ENCODE data around the gene U2AF1L4.
A peak's percentile ranks its signal among the peaks of the same experiment; 100 is the strongest.

The U2AF1L4 gene

DNA sequence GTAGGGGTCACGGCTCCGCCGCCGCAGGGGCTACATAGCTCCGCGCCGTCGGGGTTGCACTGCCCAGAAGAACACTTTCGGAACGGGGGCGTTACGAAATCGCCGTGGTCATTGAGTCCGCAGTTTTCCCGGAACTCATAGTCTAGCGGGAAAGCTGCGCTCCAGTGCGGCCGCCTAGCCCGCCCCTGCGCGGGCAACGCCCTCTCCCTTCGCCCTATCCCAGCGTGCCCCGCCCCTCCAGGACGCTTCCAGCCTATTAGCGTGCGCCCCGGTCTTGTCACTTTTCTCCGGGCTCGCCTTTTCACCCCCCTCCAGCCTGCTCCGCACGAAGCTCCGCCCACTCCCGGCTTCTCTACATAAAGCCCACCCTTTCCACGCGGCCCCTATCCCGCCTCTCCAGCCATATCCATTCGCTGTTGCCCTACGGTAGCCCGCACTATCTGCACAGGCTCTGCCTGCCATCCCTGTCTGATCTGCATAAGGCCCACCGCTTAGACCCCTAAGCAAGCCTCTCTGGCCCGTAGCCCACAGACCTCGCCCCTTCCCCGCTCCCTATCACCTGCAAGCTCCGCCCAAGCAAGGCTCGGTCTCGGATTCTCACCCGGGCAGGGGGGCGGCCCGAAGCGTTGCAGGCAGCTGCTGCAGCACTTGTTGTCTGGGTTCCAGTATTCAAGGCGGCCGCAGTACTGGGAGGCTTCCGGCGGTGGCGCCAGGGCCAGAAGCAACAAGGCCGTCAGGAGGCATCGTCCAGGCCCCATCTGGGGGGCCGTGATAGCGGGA, 4.6 kb downstream of the U2AF1L4 start:
- peak; percentile 91 for DNase-seq (ENCODE audit: low read depth)

DNA sequence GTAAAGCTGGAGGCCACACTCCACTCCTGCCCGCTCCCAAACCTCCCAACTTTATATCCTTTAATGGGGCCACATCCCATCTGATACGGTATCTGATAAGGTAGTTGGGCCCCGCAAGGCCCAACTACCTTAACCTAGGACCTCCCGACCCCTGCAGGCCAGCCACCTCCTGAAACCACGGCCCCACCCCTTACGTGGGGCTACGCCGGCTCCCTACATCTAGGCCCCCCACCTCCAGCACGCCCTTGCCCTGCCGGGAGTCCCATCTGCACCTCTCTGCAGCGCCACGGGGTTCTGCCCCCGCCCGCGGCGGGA, 5.2 kb downstream of the U2AF1L4 start:
- no peak for DNase-seq (ENCODE audit: low read depth)

DNA sequence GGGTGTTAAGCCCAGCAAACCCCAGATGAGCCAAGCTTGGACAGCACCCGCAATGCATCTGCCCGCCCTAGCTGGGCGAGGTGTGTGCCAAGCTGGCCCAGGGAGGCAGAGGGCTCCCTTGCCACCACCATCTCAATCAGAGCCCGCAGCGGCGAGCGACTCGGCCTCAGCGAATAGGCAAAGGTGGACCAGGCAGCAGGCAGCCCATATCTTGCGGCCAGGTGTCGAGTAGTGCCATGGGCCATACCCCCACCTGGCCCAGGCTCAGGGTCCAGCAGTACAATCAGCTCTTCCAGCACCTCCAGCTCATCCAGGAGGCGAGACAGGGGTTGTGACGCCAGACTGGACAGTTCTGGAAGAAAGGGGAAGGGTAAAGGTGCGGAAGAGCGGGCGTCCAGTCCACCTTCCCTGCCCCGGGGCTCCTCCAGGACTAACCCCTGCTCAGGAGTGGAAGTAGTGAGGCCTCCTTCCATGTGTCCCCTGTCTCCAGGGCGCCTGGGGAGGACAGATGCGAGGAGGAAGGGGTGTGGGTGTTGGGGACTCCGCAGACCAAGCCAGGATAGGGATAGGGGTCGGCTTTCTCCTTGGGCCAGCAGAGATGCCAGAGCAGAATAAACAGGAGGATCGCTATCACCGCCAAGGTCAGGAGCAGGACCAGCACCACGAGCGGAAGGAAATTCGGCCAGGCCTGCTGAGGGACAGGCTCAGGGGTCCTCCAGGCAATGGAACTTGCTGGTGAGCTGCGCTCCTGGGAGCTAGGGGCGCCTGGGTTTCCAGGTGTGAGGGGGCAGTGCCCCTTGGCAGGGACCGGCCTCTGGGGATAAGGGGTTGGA, 5.7 kb downstream of the U2AF1L4 start:
- DNase-seq (ENCODE audit: low read depth) = no peak

DNA sequence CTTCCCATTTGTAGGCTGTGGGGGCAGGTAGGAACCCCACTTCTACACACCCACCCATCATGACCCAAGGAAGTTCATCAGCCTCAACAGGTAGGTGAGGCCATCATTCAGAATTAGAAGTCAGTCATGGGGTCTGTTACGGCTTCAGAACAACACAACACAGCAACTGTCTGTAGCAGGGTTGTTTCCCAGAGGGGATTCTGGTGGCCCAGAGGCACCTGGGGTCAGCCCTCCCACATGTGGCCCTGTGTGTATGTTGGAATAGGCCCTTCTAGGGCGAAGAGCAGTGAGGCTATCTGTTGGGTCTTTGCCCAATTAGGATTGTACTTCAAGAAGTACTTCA, 6.4 kb downstream of the U2AF1L4 start:
- DNase-seq (ENCODE audit: low read depth) = no peak

DNA sequence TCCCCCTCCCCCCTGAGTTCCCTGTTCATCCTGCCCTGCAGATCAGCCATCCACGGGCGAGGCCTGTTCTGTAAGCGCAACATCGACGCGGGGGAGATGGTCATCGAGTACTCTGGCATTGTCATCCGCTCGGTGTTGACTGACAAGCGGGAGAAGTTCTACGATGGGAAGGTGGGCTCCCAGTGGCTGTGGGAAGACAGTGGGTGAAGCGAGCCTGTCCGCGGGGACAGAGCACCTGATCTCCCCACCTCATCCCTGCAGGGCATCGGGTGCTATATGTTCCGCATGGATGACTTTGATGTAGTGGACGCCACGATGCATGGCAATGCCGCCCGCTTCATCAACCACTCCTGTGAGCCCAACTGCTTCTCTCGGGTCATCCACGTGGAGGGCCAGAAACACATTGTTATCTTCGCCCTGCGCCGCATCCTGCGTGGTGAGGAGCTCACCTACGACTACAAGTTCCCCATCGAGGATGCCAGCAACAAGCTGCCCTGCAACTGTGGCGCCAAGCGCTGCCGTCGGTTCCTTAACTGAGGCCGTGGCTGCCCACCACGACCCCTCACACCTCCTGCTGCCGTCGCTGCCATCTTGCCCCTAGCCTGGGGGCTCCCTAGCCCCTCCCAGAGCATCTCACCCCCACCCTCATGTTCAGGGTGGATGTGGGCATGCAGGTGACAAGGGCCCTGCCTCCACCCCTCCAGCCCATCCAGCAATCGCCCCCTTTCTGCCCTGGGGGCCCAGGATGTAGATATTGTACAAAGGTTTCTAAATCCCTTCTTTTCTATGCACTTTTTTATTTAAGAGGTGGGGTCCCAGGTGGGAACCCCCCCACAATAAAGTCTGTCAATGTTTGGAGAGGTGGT, 7.0 kb downstream of the U2AF1L4 start:
- DNase-seq (ENCODE audit: low read depth) = no peak

DNA sequence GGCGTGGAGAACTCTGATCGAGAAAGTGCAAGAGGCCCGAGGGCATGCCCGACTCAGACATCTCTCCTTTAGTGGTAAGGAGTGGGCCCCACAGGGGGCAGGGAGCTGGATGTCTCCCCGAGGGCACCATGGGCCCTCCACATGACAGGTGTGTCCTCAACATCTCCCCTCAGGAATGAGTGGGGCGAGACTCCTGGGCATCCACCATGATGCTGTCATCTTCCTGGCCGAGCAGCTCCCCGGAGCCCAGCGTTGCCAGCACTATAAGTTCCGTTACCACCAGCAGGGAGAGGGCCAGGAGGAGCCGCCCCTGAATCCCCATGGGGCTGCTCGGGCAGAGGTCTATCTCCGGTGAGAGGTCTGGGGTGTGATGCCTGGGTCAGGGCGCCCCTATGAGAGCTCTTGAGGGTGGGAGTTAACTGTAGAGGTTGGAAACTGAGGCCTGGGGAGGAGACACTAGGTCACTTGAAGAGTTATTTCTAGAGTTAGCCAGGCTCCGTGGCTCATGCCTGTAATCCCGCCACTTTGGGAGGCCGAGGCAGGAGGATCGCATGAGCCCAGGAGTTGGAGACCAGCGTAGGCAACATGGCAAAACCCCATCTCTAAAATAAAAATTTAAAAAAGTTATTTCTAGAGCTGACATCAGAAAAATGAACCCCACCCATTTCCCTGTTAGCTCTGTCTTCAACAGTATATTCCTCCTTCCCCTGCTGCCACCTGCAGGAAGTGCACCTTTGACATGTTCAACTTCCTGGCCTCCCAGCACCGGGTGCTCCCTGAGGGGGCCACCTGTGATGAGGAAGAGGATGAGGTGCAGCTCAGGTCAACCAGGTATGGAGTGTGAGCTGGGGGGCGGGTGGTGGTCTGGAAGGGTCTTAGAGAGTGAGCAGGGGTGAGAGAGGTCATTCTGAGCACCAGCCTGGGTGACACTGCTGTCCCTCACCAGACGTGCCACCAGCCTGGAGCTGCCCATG, 8.0 kb downstream of the U2AF1L4 start:
- DNase-seq (ENCODE audit: low read depth) = no peak

DNA sequence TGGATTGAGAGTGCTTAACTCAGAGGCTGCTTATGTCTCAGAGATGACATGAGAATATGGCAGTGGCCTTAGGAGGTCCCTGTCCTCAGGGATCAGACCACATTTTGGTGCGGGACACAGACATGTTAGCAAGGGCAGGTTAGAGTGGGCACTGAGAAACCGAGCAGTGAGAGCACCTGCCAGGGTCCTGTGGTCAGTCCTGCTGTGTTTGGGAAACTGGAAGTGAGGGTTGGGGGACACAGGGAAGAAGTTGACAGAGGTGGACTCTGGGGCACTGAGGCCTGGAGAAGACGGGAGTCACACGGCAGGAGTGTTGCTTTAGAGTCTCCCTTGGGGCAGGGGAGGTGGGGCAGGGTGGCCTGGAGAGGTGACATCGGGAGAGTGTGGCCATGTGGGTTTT, 10.3 kb downstream of the U2AF1L4 start:
- no peak for DNase-seq (ENCODE audit: low read depth)

DNA sequence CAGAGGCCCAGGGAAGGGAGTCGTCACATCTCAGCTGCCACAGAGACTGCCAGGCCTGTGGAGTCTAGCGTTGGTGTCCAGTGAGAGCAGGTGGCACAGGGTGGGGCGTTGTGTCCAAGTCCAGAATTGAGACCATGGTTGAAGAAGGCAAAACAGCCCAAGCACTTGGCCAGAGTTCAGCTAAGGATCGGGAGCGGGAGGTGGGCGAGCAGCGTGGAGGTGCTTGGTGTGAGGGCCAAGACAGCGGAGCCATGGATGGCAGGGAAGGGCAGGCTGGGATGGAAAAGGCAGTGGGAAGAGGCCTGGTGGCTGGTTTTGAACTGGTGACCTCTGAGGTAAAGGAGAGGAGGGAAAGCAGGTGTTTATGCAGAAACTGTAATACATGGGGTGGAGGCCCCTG, 10.9 kb downstream of the U2AF1L4 start:
- DNase-seq (ENCODE audit: low read depth) = no peak

DNA sequence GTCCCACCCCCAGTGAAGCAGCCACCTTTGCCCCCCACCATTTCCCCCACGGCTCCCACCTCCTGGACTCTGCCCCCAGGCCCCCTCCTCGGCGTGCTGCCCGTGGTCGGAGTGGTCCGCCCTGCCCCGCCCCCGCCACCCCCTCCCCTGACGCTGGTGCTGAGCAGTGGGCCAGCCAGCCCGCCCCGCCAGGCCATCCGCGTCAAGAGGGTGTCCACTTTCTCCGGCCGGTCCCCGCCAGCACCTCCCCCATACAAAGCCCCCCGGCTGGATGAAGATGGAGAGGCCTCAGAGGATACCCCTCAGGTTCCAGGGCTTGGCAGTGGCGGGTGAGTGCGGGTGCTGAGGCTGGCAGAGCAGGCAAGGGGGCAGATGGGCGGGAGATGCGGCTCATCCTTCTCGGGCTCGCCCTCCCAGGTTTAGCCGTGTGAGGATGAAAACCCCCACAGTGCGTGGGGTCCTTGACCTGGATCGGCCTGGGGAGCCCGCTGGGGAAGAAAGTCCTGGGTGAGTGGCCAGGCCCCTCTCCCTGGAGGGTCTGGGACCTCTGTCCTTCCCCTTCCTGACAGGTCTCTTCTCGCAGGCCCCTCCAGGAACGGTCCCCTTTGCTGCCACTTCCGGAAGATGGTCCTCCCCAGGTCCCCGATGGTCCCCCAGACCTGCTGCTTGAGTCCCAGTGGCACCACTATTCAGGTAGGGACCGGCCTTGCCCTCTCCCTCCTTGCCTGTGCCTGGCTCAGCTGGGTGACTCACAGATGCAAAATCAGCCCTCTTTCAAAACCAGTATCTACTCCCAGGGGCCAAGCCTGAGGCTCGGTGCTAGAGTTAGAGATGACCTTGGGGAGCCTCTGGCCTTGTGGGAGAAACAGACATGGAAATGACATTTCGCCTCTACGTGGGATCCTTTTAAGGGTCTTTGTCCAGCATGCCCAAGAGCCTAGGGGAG, 11.8 kb downstream of the U2AF1L4 start:
- no peak for DNase-seq (ENCODE audit: low read depth)

DNA sequence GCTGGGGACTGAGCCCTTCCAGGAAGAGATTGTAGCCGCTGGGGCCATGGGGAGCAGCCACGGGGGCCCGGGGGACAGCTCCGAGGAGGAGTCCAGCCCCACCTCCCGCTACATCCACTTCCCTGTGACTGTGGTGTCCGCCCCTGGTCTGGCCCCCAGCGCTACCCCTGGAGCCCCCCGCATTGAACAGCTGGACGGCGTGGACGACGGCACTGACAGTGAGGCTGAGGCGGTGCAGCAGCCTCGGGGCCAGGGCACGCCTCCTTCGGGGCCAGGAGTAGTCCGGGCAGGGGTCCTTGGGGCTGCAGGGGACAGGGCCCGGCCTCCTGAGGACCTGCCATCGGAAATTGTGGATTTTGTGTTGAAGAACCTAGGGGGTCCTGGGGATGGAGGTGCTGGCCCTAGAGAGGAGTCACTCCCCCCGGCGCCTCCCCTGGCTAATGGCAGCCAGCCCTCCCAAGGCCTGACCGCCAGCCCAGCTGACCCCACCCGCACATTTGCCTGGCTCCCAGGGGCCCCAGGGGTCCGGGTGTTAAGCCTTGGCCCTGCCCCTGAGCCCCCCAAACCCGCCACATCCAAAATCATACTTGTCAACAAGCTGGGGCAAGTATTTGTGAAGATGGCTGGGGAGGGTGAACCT, 12.6 kb downstream of the U2AF1L4 start:
- no peak for DNase-seq (ENCODE audit: low read depth)

DNA sequence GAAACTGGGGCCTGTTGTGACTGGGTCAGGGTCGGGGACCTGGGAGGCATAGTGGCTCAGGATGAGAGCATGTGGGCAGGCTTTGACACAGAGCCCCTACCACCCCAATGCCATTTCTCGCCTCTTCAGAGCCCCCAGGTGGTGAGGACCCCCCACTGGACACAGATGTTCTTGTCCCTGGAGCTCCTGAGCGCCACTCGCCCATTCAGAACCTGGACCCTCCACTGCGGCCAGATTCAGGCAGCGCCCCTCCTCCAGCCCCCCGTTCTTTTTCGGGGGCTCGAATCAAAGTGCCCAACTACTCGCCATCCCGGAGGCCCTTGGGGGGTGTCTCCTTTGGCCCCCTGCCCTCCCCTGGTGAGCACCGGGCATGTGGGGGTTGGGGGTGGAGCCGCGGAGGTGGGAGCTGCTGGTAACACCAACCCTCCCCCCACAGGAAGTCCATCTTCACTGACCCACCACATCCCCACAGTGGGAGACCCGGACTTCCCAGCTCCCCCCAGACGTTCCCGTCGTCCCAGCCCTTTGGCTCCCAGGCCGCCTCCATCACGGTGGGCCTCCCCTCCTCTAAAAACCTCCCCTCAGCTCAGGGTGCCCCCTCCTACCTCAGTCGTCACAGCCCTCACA, 13.3 kb downstream of the U2AF1L4 start:
- no peak for DNase-seq (ENCODE audit: low read depth)

DNA sequence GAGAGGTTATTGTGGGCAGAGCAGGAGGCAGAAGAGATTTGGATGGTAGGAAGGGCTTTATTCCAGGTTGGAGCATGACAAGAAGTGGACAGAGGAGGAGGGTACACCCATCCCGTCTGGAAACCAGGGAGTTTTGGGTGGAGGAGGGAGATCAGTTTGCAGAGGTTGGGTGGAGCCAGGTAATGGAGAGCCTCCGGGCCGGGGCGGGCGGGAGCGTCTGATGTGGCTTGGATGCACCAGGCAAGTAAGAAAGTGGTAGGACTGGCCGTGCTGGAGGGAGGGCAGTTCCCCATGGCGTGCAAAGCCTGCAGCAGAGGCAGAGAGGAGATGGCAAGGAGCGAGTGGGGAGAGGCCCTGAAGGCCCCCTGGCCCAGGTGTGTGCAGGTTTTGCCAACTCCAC, 13.9 kb downstream of the U2AF1L4 start:
- DNase-seq (ENCODE audit: low read depth) = no peak

DNA sequence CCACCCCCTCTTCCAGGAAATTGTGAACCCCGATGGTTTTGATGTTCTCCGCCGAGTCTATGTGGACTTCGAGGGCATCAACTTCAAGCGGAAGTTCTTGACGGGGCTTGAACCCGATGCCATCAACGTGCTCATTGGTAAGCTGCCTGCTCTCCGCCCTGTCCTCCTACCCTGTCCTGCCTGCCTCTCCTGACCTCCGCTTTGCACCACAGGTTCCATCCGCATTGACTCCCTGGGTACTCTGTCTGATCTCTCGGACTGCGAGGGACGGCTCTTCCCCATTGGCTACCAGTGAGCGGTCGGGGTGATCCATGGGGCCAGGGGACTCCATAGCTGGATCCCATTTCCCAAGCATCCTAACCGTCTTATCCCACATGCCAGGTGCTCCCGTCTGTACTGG, 14.9 kb downstream of the U2AF1L4 start:
- no peak for DNase-seq (ENCODE audit: low read depth)

DNA sequence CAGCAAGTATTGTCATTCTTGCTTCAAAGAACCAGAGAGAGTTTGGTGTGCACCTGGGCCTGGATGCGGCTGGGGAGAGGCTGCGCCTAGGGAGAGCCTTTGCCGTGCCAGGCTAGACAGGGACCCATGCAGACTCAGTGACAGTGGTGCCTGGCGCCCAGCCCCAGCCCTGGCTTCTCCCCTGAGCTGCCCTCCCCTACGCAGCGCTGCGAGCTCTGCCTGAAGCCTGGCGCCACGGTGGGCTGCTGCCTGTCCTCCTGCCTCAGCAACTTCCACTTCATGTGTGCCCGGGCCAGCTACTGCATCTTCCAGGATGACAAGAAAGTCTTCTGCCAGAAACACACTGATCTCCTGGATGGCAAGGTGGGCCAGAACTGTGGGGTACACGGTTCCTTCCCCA, 15.5 kb downstream of the U2AF1L4 start:
- DNase-seq (ENCODE audit: low read depth) = no peak

DNA sequence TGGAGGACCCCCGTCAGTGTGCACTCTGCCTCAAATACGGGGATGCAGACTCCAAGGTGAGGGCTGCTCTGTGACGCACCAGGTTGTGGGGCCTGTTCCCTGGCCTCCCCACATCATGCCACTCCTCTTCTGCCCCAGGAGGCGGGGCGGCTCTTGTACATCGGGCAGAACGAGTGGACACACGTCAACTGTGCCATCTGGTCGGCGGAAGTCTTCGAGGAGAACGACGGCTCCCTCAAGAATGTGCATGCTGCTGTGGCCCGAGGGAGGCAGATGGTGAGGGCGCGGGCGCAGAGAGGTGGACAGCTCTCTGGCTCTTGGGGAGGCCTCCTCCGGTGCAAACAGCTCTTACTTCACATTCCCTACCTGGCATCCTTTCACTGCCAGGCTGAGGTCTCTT, 16.2 kb downstream of the U2AF1L4 start:
- DNase-seq (ENCODE audit: low read depth) = no peak

DNA sequence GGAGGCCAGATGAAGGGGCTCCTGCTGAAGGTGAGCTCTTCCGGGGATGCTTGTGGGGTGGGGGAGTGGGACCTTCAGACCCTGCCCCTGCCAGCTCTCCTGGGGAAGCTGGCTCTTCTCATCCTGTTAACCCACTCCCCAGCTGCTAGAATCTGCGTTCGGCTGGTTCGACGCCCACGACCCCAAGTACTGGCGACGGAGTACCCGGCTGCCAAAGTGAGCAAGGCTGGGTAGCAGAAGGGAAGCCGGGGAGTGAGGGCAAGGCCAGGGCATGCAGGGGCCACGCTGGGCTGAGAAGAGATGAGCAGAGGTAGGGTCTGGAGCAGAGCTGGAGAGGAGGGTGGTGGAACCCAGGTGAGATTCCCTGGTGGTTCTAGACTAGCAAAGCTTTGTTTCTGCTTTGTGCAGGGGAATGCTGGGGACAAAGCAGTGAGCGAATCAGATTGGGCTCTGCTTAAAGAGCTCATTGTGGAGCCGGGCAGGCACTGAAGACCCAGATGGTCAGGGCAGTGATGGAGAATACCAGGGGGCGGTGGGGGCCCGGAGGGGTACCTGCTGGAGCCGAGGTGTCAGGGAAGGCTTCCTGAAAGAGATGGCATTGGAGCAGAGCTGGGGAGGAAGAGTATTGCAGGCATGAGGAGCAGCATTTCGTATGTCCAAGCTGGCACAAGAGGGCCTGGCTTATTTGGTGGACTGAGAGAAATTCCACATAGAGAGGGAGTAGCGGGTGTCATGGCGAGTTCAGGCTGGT, 17.1 kb downstream of the U2AF1L4 start:
- no peak for DNase-seq (ENCODE audit: low read depth)

DNA sequence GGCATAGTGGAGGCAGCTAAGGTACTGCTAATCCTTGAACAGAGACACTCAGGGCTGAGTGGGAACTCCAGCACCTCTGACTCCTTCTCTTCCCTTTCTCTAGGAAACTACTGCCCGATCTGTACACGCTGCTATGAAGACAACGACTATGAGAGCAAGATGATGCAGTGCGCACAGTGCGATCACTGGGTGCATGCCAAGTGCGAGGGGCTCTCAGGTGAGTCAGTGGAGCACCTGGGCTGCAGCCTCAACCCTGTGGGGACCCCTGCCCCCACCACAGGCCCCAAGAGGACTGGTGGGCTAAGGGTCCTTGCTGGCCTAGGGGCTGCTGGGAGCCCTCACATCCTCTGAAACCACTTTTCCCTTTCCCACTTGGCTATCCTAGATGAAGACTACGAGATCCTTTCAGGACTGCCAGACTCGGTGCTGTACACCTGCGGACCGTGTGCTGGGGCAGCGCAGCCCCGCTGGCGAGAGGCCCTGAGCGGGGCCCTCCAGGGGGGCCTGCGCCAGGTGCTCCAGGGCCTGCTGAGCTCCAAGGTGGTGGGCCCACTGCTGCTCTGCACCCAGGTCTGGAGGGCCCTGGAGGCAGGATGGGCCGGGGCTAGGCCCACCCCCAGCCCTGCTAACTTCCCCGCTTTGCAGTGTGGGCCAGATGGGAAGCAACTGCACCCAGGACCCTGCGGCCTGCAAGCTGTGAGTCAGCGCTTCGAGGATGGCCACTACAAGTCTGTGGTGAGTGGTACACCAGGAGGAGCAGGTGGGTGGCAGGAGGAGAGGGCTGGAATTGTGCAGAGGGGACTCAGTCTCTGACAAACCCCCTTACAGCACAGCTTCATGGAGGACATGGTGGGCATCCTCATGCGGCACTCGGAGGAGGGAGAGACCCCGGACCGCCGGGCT, 17.9 kb downstream of the U2AF1L4 start:
- no peak for DNase-seq (ENCODE audit: low read depth)

All from stimulated activated CD4-positive, alpha-beta T cell treated with anti-CD3 and anti-CD28 coated beads, Interleukin-2, amount 100 ng/mL, for 4 hours (primary cell).